Uterus (tissue), 2 donors: ENCODE measurements around the gene DGKI.

Experiments used
- POLR2A ChIP-seq, 2 donors: fragments of 450-650 bp; IDR thresholded peaks; one replicate each; pipeline ENCODE4 v1.6.1; 2016; ENCODE audit warnings: antibody characterized with exemption in 2 of 2, mild to moderate bottlenecking in 1 of 2, moderate library complexity in 1 of 2
- TF ChIP-seq, protein P1 (sequence below), 4 experiments: fragments of 200-600 bp in 2 of 4; fragments of 450-650 bp in 2 of 4; sonication (generic) in 2 of 4; IDR thresholded peaks; one replicate each; pipeline ENCODE4 v1.5.1; 2016 to 2019; ENCODE audit warnings: antibody characterized with exemption in 4 of 4, mild to moderate bottlenecking in 2 of 4, moderate library complexity in 1 of 4

DNA sequence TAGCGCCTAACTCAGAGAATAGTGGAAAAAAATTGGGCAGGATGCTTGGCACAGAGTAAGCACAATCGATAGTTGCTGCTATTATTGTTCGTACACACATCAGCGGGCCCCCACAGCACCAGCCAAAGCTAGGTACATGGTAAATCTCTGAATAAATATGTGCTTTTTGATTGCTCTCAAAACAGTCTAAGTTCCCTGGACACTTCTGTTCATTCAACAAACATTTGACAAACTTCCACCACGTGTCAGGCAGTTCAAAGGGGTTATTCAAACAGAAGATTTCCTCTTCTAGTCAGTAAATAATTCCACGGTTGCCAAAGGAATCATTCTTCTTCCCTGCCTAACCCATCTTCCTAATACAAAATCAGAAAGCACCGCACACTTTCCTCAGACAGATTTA, 150.8 kb downstream of the DGKI start:
- TF ChIP-seq, protein P1, sequence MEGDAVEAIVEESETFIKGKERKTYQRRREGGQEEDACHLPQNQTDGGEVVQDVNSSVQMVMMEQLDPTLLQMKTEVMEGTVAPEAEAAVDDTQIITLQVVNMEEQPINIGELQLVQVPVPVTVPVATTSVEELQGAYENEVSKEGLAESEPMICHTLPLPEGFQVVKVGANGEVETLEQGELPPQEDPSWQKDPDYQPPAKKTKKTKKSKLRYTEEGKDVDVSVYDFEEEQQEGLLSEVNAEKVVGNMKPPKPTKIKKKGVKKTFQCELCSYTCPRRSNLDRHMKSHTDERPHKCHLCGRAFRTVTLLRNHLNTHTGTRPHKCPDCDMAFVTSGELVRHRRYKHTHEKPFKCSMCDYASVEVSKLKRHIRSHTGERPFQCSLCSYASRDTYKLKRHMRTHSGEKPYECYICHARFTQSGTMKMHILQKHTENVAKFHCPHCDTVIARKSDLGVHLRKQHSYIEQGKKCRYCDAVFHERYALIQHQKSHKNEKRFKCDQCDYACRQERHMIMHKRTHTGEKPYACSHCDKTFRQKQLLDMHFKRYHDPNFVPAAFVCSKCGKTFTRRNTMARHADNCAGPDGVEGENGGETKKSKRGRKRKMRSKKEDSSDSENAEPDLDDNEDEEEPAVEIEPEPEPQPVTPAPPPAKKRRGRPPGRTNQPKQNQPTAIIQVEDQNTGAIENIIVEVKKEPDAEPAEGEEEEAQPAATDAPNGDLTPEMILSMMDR (IDR thresholded peaks at IDR 0.05): no peak
- no peak for TF ChIP-seq POLR2A (IDR thresholded peaks at IDR 0.05)
